ENCODE data around the gene SETMAR. TPM values are rescaled to one million over a fixed set of nuclear protein-coding genes. Genes with fewer than 3 reads are reported as not detected.

The SETMAR gene
- total and polyA plus RNA-seq, 2 of the 8 experiments (the other 6 are each of a cell fraction or from before 2014, with no cell fraction given): 16.1 to 25.3 TPM

- ChIA-PET POLR2A (ENCODE audit: partially characterized antibody) (no interaction called here), CTCF (ENCODE audit: partially characterized antibody) (interaction anchor here (0.8 to 2.6 kb wide), 7 partner anchors 8 to 1092 kb away, joined by 3 to 16 read pairs (median 3); no protein-coding TSS in a partner anchor)
- no peaks in the 10 kb centered on the region for H3K79me1 ChIP-seq (ENCODE audit: low read depth, low read length)
- no peak overlapping the region for H3K14ac ChIP-seq (ENCODE audit: insufficient read length)
- H2BK5ac ChIP-seq (ENCODE audit: low read depth, low read length): no peak overlapping the region
- no peaks in the 10 kb centered on the region for H3K36me3 ChIP-seq (ENCODE audit: control insufficient read depth in 2 of 4, insufficient read depth in 4 of 4, low read length in 3 of 4)
- no peak overlapping the region for H3K23ac ChIP-seq (ENCODE audit: insufficient read length)
- H3K4ac ChIP-seq (replicated peaks; ENCODE audit: insufficient read length, low read depth, low read length): no peak overlapping the region
- no peak overlapping the region for H3K27ac ChIP-seq (ENCODE audit: low read depth, low read length)
- H3K4me3 ChIP-seq (ENCODE audit: extremely low read depth in 1 of 4, insufficient read depth in 2 of 4, low read depth in 3 of 4, low read length in 4 of 4): no peak overlapping the region
- FAIRE-seq (no peak), DNase-seq (ENCODE audit: low read depth in 1 of 2, low spot score in 2 of 2) (no peak)
- H2BK20ac ChIP-seq (ENCODE audit: low read length): no peak overlapping the region
- H2AFZ ChIP-seq (ENCODE audit: low read length): no peak overlapping the region
- H2BK120ac ChIP-seq (replicated peaks; ENCODE audit: low read depth, low read length): no peak overlapping the region
- no peaks in the 10 kb centered on the region for H3K9me3 ChIP-seq (ENCODE audit: insufficient read depth in 2 of 2, low read depth in 1 of 2, low read length in 1 of 2)
- H2BK12ac ChIP-seq (ENCODE audit: low read depth, low read length): no peak overlapping the region
- no peak overlapping the region for H3K18ac ChIP-seq (ENCODE audit: extremely low read depth, low read length)
- no peaks in the 10 kb centered on the region for H3K23me2 ChIP-seq (ENCODE audit: low read depth, low read length)
- H4K91ac ChIP-seq (replicated peaks; ENCODE audit: insufficient read length, low read length): no peak overlapping the region
- no peak overlapping the region for H2AK5ac ChIP-seq (ENCODE audit: low read depth, low read length)
- no peak overlapping the region for H2BK15ac ChIP-seq (ENCODE audit: low read length)
- H3K9ac ChIP-seq (replicated peaks in 1 of 4; ENCODE audit: extremely low read depth in 1 of 4, low read depth in 3 of 4, low read length in 3 of 4): no peak overlapping the region
- H3K56ac ChIP-seq (replicated peaks; ENCODE audit: insufficient read length, low read depth, low read length): no peak overlapping the region
- no peaks in the 10 kb centered on the region for H3K4me1 ChIP-seq (replicated peaks in 1 of 4; ENCODE audit: control insufficient read depth in 3 of 4, insufficient read depth in 4 of 4, low read length in 3 of 4)
- no peaks in the 10 kb centered on the region for H3K27me3 ChIP-seq (replicated peaks in 1 of 4; ENCODE audit: control insufficient read depth in 3 of 4, extremely low read depth in 1 of 4, insufficient read depth in 3 of 4, low read length in 3 of 4)
- H4K5ac ChIP-seq (ENCODE audit: insufficient read length, low read depth, low read length): no peak overlapping the region
- H4K20me1 ChIP-seq (replicated peaks in 1 of 2; ENCODE audit: control insufficient read depth in 1 of 2, insufficient read depth in 2 of 2, low read length in 2 of 2): no peaks in the 10 kb centered on the region
- WGBS, 2 experiments (ENCODE audit: extremely low coverage in 1 of 2, insufficient coverage in 1 of 2, insufficient read length in 1 of 2, insufficient replicate concordance in 2 of 2, low coverage in 1 of 2, low lambda C conversion rate in 2 of 2, missing lambda C conversion rate in 1 of 2): 85% methylated on average over 3 of the region's 3 CpGs; no CpG with 5 or more reads in 1 of the 2 experiments
- no peak overlapping the region for H4K8ac ChIP-seq (ENCODE audit: extremely low read depth, insufficient read depth, low read length)
- no peaks in the 10 kb centered on the region for H3K79me2 ChIP-seq (ENCODE audit: control insufficient read depth in 1 of 2, insufficient read depth in 2 of 2, low read length in 2 of 2)
- H3K4me2 ChIP-seq (ENCODE audit: insufficient read depth in 1 of 2, low read depth in 2 of 2, low read length in 2 of 2): no peak overlapping the region
- TF ChIP-seq EGR1 (IDR thresholded peaks at IDR 0.05; ENCODE audit: borderline replicate concordance, low read depth, low read length) (no peak), BRCA1 (IDR thresholded peaks at IDR 0.05; ENCODE audit: low read depth, low read length) (no peak), KDM1A (IDR thresholded peaks at IDR 0.05; ENCODE audit: borderline replicate concordance, low read length) (no peak), MAX (IDR thresholded peaks at IDR 0.05) (no peak), HDAC6 (IDR thresholded peaks at IDR 0.05; ENCODE audit: low read depth, low read length) (no peak), HDAC2 (IDR thresholded peaks at IDR 0.05; ENCODE audit: borderline replicate concordance in 1 of 2, low read depth in 2 of 2, low read length in 2 of 2) (no peak)
Measured at GRCh38 chr3:4292301-4292700, 10.9 kb upstream of the SETMAR start.
